DND-41 (cell line): ENCODE results near the gene GARIN5A.

Source experiments
- ATAC-seq: fragments of 200-7000 bp; cut with Tn5 transposase; 3 replicates; pipeline ENCODE4 v1.9.1; 2021; ENCODE audit warnings: low read depth; ENCODE audit not compliant: insufficient read depth
- DNase-seq: peaks from one replicate; pipeline ENCODE4 v3.0.0-alpha.2; 2020
- H2AFZ ChIP-seq: 2 replicates; pipeline ENCODE4 v1.6.0; 2012; ENCODE audit warnings: low read depth, low read length
- H3K27ac ChIP-seq: 2 replicates; pipeline ENCODE4 v1.5.1; 2012; ENCODE audit warnings: low read length, inconsistent platforms
- H3K27me3 ChIP-seq: fragments of 200-600 bp; sonication (generic); 2 replicates; pipeline ENCODE4 v1.6.0; 2012; ENCODE audit warnings: low read length, mild to moderate bottlenecking, inconsistent platforms; ENCODE audit not compliant: insufficient read depth, poor library complexity
- H3K36me3 ChIP-seq: 2 replicates; pipeline ENCODE4 v1.5.1; 2012; ENCODE audit warnings: low read length, inconsistent platforms; ENCODE audit not compliant: insufficient read depth
- H3K4me1 ChIP-seq: 2 replicates; pipeline ENCODE4 v1.5.1; 2012; ENCODE audit warnings: mild to moderate bottlenecking, low read length; ENCODE audit not compliant: insufficient read depth
- H3K4me2 ChIP-seq: 2 replicates; pipeline ENCODE4 v1.6.0; 2012; ENCODE audit warnings: mild to moderate bottlenecking, moderate library complexity, low read length, inconsistent platforms; ENCODE audit not compliant: insufficient read depth
- H3K4me3 ChIP-seq, 2 experiments: fragments of 200-600 bp in 1 of 2; shearing (Covaris generic) in 1 of 2; 2 replicates each; pipeline ENCODE4 v1.5.1; 2012 to 2016; ENCODE audit warnings: inconsistent platforms in 2 of 2, low read length in 2 of 2, mild to moderate bottlenecking in 2 of 2, low read depth in 1 of 2, moderate library complexity in 1 of 2
- H3K79me2 ChIP-seq: 2 replicates; pipeline ENCODE4 v1.6.0; 2012; ENCODE audit warnings: low read length, inconsistent platforms; ENCODE audit not compliant: insufficient read depth
- H3K9ac ChIP-seq: 2 replicates; pipeline ENCODE4 v1.6.0; 2012; ENCODE audit warnings: low read depth, mild to moderate bottlenecking, inconsistent platforms, low read length, moderate library complexity
- H3K9me3 ChIP-seq: 2 replicates; pipeline ENCODE4 v1.5.1; 2012; ENCODE audit warnings: low read length, moderate library complexity, mild to moderate bottlenecking, inconsistent platforms; ENCODE audit not compliant: insufficient read depth, severe bottlenecking
- H4K20me1 ChIP-seq: 2 replicates; pipeline ENCODE4 v1.6.0; 2012; ENCODE audit warnings: low read length; ENCODE audit not compliant: insufficient read depth
- EZH2 ChIP-seq: IDR thresholded peaks from 3 replicates; pipeline ENCODE4 v1.6.1; 2012; ENCODE audit warnings: borderline replicate concordance, low read depth, mild to moderate bottlenecking, moderate library complexity, low read length, inconsistent platforms; ENCODE audit not compliant: severe bottlenecking
- TF ChIP-seq, protein P1 (sequence below): IDR thresholded peaks from 2 replicates; pipeline ENCODE4 v1.5.1; 2012; ENCODE audit warnings: borderline replicate concordance, low read length, moderate library complexity, mild to moderate bottlenecking; ENCODE audit not compliant: poor library complexity, severe bottlenecking; ENCODE audit errors: extremely low read depth

The GARIN5A gene

DNA sequence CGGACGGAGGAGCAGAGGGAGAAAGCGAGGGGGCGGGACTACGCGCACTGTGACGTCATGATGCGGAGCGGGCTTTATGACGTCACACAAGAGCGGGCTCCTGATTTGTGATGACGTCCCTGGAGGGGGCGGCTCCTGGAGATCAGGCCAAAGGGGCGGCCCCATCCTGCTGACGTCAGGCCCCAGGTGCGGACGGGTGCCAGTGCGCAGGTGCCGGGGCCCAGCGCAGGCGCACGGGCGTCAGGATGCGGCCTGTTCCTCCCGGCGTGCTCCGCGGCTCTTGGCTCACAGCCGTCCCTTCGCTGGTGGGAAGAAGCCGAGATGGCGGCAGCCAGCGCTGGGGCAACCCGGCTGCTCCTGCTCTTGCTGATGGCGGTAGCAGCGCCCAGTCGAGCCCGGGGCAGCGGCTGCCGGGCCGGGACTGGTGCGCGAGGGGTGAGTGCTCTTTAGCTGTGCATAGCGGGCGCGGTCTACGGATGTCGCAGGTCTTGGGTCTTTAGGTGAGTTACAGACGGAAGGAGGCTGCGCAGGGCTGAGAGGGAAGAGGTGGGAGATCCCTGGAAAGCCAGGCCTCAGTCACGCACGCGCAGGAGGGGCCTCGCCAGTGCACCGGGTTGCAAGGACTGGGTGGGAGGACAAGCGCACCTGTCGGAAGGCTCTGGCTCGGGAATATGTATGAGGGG is at the start of gene GARIN5A, which contains the start of gene EMC10:
TSS of gene GARIN5A (minus strand) at position 625 of the 683 bp plus-strand sequence. CDS start at position 165, 460 bp downstream.
TSS of gene EMC10 (plus strand) at position 284 of the 683 bp plus-strand sequence. CDS start at position 322, 38 bp downstream.
- H4K20me1 ChIP-seq: no peaks in the 10 kb centered on the region
- peak within 1 kb of the TSS; percentile 64 for H2AFZ ChIP-seq
- peak within 1 kb of the TSS; percentile 56 for H3K9ac ChIP-seq
- peaks cover 4% of the 10 kb centered on the region; the same call in 1 of the 2 replicates for H3K36me3 ChIP-seq
- peak; percentile 71 for DNase-seq
- peak within 1 kb of the TSS; percentile 41 for H3K27ac ChIP-seq
- H3K4me2 ChIP-seq: peak within 1 kb of the TSS; percentile 52
- H3K9me3 ChIP-seq: peaks cover 2% of the 10 kb centered on the region
- H3K4me1 ChIP-seq: peaks cover 14% of the 10 kb centered on the region
- ATAC-seq: peak; percentile 92
- TF ChIP-seq EZH2: no peak
- TF ChIP-seq, protein P1, sequence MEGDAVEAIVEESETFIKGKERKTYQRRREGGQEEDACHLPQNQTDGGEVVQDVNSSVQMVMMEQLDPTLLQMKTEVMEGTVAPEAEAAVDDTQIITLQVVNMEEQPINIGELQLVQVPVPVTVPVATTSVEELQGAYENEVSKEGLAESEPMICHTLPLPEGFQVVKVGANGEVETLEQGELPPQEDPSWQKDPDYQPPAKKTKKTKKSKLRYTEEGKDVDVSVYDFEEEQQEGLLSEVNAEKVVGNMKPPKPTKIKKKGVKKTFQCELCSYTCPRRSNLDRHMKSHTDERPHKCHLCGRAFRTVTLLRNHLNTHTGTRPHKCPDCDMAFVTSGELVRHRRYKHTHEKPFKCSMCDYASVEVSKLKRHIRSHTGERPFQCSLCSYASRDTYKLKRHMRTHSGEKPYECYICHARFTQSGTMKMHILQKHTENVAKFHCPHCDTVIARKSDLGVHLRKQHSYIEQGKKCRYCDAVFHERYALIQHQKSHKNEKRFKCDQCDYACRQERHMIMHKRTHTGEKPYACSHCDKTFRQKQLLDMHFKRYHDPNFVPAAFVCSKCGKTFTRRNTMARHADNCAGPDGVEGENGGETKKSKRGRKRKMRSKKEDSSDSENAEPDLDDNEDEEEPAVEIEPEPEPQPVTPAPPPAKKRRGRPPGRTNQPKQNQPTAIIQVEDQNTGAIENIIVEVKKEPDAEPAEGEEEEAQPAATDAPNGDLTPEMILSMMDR: no peak
- peaks cover 10% of the 10 kb centered on the region; the same call in 1 of the 2 replicates for H3K79me2 ChIP-seq
- H3K27me3 ChIP-seq: no peaks in the 10 kb centered on the region
- peak within 1 kb of the TSS; percentile 34 to 64; a peak in 3 of 4 replicates for H3K4me3 ChIP-seq

DNA sequence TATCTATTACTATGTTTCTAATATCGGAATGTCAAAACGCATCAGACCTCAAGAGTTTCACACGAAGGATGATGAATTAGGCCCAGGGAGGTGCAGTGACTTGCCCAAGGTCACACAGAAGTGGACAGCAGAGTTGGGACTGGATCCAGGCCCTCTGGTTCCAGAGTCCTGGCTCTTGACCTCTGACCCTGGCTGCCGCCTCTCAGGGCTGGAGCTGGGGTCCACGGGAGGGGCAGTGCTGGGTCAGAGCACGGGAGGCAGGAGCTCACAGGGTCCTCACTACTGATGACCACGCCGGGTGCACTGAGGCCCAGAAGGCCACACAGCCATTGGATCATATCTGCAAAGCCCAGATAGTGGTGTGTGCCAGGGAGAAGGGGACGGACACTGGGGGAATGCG is 46.2 kb upstream of the GARIN5A start:
- H3K79me2 ChIP-seq: no peaks in the 10 kb centered on the region
- no peaks in the 10 kb centered on the region for H3K9me3 ChIP-seq
- H3K4me1 ChIP-seq: no peaks in the 10 kb centered on the region
- H4K20me1 ChIP-seq: no peaks in the 10 kb centered on the region
- H3K36me3 ChIP-seq: no peaks in the 10 kb centered on the region
- H3K27me3 ChIP-seq: no peaks in the 10 kb centered on the region
- H2AFZ ChIP-seq: no peak overlapping the region
- H3K4me2 ChIP-seq: no peak overlapping the region
- no peak overlapping the region for H3K27ac ChIP-seq
- no peak for DNase-seq
- ATAC-seq: no peak
- no peak overlapping the region for H3K4me3 ChIP-seq
- TF ChIP-seq EZH2: no peak
- TF ChIP-seq, protein P1: no peak
- no peak overlapping the region for H3K9ac ChIP-seq

DNA sequence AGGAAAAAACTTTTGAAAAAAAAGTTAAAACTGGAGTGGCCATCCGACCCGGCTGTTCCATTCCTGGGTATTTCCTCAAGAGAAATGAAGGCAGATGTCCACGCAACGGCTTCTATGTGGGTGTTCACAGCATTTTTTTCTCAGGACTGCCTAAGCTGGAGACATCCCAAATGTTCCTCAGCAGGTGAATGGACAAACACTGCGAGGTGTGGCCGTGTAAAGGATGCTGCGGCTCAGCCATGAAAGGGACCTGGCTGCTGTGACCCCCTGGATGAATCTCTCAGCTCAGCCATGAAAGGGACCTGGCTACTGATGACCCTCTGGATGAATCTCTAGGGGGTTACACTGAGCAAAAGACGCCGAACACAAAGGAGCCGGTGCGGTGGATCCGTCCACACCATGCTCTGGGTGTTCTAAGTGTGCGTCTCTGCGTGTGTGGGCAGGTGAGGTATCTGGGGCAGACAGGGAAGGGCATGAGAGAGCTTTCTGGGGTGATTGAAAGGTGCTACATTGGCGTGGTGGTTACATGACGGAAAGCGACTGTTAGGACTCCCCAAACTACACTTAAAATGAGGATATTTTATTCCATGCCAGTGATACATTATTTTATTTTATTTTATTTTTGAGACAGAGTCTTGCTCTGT is 44.3 kb upstream of the GARIN5A start:
- Histone ChIP-seq H3K4me2 (no peak overlapping the region), H3K27me3 (no peaks in the 10 kb centered on the region), H4K20me1 (no peaks in the 10 kb centered on the region), H3K27ac (no peak overlapping the region), H3K4me1 (no peaks in the 10 kb centered on the region), H3K4me3 (no peak overlapping the region), H3K9ac (no peak overlapping the region), H3K36me3 (no peaks in the 10 kb centered on the region), H2AFZ (no peak overlapping the region), H3K79me2 (no peaks in the 10 kb centered on the region), H3K9me3 (no peaks in the 10 kb centered on the region)
- TF ChIP-seq EZH2: no peak
- TF ChIP-seq, protein P1: no peak
- no peak for ATAC-seq
- no peak for DNase-seq
